GM18502 (cell line): ENCODE results near the gene PRDM16.

Source experiments
- ATAC-seq: cut with Tn5 transposase; IDR thresholded peaks from one replicate; pipeline ENCODE4 v1.9.1; 2021; ENCODE audit warnings: mild to moderate bottlenecking; ENCODE audit not compliant: unreplicated experiment, poor library complexity

PRDM16 gene

DNA sequence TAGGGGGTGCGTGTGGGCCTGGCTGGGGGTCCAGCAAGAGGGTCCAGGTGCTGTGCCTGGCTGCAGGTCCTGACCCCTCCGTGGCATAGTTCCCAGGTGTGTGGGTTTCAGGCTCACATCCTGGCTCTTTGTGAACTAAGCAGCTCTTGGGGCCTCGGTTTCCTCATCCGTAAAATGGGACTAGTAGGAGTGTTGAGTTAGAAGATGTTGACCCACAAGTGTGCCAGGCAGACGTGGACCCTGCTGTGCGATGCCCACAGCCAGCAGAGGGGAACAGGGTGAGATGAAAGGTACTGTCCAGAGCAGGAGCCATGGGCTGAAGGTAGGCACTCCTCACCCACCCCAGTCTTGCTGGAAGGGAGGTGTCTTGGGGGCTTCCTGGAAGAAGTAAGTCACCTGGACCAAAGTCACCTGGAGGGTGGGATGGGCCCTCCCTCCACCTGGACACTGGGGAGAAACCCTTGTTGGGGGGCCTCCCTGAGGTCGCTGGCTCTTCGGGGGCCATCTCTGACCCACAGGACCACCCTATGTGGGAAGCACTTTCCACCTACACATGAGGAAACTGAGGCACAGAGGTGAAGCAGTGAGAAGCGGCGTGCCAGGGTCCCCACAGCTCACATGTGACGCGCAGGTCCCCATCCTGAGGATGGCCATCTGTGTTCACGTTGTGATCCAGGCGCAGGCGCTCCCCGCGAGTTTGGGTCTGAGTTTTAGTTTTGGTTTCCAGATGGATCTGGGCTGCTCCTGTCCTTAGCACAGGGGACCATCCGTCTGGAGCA is 386.9 kb downstream of the PRDM16 start:
- ATAC-seq = no peak

DNA sequence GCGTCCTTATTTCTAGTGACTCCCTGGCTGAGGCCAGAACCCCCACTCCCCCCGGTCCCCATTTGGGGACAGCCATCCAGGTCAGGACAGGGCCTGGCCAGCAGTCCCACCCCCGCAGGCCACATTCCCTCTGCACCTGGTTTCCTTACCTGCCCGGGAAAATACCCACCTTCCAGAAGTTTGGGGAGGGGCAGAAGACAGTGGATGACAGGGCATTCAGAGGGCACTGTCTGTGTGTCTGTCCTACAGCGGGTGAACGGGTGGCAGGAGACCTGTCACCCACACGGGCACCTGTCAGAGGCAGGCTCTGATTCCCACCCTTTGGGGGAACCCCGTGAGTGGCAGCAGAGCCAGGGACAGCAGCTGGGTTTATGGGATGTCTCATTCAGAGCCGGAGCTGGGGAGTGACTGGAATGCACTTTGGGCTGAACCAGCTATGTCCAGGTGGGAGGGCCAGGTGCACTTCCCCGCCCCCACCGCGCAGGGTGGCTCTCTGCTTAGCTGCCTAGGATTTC is 387.5 kb downstream of the PRDM16 start:
- ATAC-seq = no peak

GRCh38 chr1:3456964-3457909 is 388.2 kb downstream of the PRDM16 start:
- ATAC-seq = no peak

- ATAC-seq = no peak
These were observed 389.2 kb downstream of the PRDM16 start for GRCh38 chr1:3457910-3458883.

DNA sequence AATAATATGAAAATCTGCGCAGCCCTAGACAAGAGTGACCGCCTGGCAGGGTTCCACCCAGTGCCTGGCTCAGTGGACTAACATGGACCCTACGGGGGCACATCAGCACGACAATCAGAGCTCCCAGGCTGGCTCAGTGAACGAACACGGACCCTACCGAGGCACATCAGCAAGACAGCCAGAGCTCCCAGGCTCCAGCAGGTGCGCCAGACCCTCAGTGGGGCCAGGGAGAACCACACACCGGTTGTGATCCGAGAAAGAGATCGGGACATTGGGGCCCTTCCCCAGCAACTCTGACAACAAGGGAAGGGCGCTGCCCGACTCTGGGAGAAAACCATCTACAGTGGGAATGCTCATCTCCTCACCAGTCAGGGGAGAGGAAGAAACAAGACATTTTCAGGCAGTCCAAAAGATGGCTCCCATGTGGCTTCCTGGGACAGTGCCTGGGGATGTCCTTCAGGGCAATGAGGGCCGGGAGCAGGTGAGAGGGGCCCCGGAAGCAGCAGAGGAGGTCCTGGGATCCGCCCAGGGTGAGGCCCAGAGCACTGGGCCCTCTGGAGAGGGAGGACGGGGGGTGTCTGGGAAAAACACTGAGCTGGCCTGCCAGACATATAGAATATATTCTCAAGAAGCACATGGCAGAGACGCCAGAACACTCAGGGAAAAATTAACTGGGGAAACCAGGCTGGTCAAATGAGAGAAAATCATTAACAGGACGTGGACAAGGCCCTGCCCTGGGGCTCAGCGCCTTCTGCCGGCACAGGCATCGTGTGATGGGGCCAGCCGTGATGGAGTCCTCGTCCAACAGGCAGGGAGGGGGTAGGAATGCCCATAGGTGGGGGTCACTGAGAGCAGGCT is 390.3 kb downstream of the PRDM16 start:
- no peak for ATAC-seq

GRCh38 chr1:3459940-3460671 is 391.1 kb downstream of the PRDM16 start:
- ATAC-seq = no peak

GRCh38 chr1:3460672-3461131 is 391.7 kb downstream of the PRDM16 start:
- ATAC-seq = no peak

GRCh38 chr1:3461238-3461933 is 392.4 kb downstream of the PRDM16 start:
- no peak for ATAC-seq

DNA sequence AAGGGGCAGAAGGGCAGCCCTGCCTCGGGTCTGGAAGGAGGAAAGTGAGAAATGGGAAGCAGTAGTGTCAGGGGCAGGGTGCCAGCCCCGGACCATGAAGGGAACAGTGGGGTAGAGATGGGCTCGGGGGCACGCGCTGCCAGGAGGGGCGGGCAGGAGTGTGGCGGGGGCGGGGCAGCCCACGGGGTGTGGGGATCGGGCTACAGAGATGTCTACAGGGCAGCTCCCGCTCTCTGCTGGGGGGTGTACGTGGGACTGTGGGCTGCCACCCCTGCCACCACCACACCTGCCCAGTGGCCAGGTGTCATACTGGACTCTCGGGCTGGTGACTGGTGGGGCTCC is 392.9 kb downstream of the PRDM16 start:
- ATAC-seq = no peak

DNA sequence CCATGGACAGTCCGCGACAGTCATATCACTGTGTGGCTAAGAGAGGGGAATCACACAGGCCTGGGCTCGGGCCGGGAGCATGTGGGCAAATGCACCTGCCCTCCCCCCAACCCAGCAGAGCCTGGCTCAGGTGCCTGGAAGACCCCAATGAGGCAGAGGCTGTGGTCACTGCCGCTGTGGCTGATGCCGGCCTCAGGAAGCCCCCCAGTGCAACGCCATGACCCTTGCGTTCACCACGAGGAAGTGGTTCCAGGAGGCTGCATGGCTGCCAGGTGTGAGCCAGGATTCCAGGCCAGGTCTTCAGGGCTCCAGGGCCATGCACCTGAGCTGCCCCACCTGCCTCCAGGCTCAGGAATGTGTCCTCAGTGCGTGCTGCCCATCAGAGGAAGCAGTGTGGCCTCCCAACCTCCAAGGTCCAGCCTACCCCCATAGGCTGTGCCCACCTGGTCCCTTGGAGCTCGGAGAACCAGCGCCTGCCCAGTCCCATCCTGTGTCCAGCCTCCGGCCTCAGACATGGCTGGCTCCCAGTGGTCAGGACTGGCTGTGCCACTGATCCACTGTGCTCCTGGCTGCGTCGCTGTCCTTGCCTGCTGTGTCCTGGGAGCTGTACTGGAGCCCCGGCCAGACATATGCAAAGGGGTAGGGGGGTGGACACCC is 393.5 kb downstream of the PRDM16 start:
- no peak for ATAC-seq

- no peak for ATAC-seq
These were observed 394.0 kb downstream of the PRDM16 start for GRCh38 chr1:3463013-3463385.

GRCh38 chr1:3463408-3463863 is 394.4 kb downstream of the PRDM16 start:
- ATAC-seq = no peak

DNA sequence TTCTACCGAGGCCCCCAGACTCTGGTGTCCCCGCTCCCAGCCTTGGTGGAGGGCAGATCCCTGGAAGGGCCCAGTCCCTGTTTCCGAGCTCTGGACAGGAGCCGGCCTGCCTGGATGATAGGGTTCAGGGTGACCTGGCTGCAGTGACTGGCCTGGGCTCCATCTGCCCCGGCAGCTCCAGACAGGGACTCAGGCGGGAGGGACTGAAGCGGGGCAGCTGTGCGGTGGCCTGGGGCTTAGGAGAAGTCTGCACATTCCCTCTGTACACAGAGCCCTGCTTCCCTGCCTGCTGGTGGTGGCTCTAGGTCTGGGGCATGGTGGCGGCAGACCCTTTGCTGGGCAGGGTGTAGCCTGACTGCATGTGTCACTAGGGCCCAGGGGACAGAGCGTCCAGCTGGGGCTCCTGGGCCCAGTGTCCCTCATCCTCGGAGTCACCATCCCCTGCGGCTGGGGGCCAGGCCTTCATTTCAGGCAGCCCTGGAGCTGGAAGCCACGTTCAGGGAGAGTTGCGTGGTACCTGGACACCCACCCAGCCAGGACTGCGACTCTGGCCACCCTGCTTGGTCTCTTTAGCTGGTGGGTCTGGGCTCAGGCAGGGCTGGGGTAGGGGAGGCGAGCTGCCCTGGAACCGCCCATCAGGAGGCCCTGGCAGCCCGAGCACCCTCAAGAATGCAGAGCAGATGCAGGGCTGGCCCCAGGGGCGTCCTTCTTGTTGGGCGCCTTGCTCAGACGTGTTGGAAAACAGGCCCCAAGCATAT is 395.1 kb downstream of the PRDM16 start:
- no peak for ATAC-seq

DNA sequence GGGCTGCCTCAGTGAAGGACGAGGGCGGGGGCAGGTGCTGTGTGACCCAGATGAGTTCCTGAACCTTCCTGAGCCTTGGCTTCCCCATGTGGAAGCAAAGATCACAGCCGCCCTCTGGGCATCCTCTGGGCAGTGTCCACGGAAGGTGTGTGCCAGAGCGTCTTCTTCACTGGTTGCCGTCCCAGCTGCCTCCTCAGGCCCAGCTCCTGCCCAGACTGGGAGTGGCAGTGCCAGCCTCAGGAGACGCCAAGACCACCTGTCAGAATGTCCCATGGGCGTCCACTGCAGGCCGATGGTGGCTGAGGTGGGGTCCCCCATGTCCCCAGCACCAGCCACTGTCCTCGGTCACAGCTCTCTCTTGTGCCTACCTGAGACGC is 395.6 kb downstream of the PRDM16 start:
- no peak for ATAC-seq

DNA sequence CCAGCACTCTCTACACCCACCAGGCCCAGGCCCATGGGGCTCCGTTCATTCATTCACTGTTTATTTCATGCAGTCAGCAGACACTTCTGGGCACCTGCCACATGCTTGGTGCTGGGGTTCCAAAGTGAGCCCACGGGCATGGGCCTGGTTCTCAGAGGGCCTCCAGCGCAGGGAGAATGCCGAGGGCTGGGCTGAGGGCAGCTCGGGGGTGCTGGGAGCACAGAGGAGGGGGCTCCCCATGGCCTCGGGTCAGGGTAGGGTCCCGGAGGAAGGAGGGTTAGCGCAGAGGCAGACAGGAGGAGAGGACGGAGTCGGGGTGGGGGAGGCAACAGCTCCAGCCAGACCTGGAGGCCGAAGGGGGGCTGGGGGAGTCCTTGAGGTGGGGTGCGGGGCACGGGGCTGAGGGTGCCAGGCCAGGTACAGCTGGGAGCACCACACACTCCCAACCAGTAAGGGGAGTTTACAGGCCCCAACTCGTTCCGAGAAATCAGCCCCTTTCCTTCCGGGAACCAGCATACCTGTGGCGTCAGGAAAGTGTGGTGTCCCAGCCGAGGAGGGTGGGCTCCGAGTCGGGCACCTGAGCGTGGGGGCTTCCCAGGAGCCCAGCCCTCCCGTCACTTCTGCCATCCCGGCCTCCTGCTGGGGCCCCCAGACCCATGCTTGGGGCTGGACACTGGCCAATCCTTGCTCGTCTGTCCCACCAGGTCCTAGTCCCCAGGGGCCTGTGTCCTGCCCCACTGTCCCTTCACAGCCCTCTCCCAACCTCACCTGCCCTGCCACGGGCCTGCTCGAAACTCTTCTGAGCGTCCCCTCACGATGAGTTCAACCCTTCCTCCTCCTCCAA is 396.3 kb downstream of the PRDM16 start:
- ATAC-seq = no peak

DNA sequence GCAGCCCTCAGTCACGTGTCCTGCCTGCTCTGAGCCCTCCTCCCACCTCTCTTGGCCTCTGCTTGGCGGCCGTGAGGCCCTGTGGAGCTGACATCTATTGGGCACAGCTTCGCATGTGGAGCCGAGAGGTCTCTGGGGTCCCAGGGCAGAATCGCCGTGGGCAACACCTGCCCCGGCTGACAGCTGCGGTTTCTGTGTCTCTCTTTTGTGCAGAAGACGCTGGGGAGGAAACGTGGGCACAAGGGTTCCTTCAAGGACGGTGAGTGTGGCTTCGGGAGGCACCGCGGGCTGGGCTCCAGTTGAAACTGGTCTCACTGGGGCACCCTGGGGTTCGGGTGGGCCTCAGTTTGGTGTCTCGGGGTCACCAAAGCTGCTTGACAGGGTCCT is 396.9 kb downstream of the PRDM16 start:
- ATAC-seq = no peak
